ENCODE measurements around the gene CFAP107. TPM values are rescaled to one million over a fixed set of nuclear protein-coding genes. Genes with fewer than 3 reads are reported as not detected.

The CFAP107 gene
- total RNA-seq, 1 experiment from 2014 or later = not detected

- no peak for TF ChIP-seq ZBTB43 (CRISPR knock-in tag; IDR thresholded peaks at IDR 0.05)
These were observed 23.0 kb downstream of the CFAP107 start (continued) for GRCh38 chr1:12769031-12769430.

DNA sequence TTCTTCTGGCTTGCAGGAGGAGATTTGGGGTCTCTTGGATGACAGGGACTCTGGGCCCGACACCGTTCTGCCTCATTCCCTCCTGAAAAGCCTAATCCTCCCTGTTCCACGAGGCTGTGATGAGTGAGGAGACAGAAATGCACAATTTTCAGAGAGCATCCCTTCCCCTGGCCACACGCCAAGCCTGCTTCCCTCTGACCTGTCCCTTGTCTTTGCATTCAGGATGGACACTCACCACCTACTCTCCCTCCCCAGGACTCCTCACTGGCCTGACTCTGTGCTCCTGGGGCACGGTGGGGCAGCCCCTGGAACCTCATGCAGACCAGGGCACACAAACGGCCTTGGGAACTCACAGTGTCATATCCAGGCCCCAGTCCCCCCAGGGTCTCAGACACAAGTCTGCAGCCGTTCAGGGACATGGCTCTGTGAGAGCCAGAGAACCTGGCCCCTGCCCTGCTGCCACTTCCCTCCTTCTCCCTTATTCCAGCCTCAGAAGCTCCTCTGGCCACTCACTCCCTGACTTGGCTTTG is 24.0 kb downstream of the CFAP107 start:
- Mint-ChIP-seq H3K27ac (no peak overlapping the region), H3K4me3 (no peak overlapping the region), H3K36me3 (no peaks in the 10 kb centered on the region), H3K27me3 (ENCODE audit: low read depth) (peaks cover 10% of the 10 kb centered on the region), H3K4me1 (no peaks in the 10 kb centered on the region), H3K9me3 (peaks cover 7% of the 10 kb centered on the region; the same call in 1 of the 2 replicates)
- no peak for DNase-seq (ENCODE audit: low spot score)
- TF ChIP-seq NR2C2 (CRISPR knock-in tag; IDR thresholded peaks at IDR 0.05) (no peak), SMAD3 (CRISPR knock-in tag; IDR thresholded peaks at IDR 0.05; ENCODE audit: borderline replicate concordance) (no peak), RORB (CRISPR knock-in tag; IDR thresholded peaks at IDR 0.05) (no peak), RELA (CRISPR knock-in tag; IDR thresholded peaks at IDR 0.05; ENCODE audit: borderline replicate concordance) (no peak), MXD4 (CRISPR knock-in tag; IDR thresholded peaks at IDR 0.05; ENCODE audit: borderline replicate concordance) (no peak), IRF2 (CRISPR knock-in tag; IDR thresholded peaks at IDR 0.05; ENCODE audit: borderline replicate concordance, low read depth) (no peak), CREB1 (CRISPR knock-in tag; IDR thresholded peaks at IDR 0.05) (no peak), TP53 (CRISPR knock-in tag; IDR thresholded peaks at IDR 0.05) (no peak), ZBTB21 (CRISPR knock-in tag; IDR thresholded peaks at IDR 0.05; ENCODE audit: borderline replicate concordance) (no peak), CREM (CRISPR knock-in tag; IDR thresholded peaks at IDR 0.05) (no peak), ZNF121 (CRISPR knock-in tag; IDR thresholded peaks at IDR 0.05) (no peak)
- TF ChIP-seq, protein P1, sequence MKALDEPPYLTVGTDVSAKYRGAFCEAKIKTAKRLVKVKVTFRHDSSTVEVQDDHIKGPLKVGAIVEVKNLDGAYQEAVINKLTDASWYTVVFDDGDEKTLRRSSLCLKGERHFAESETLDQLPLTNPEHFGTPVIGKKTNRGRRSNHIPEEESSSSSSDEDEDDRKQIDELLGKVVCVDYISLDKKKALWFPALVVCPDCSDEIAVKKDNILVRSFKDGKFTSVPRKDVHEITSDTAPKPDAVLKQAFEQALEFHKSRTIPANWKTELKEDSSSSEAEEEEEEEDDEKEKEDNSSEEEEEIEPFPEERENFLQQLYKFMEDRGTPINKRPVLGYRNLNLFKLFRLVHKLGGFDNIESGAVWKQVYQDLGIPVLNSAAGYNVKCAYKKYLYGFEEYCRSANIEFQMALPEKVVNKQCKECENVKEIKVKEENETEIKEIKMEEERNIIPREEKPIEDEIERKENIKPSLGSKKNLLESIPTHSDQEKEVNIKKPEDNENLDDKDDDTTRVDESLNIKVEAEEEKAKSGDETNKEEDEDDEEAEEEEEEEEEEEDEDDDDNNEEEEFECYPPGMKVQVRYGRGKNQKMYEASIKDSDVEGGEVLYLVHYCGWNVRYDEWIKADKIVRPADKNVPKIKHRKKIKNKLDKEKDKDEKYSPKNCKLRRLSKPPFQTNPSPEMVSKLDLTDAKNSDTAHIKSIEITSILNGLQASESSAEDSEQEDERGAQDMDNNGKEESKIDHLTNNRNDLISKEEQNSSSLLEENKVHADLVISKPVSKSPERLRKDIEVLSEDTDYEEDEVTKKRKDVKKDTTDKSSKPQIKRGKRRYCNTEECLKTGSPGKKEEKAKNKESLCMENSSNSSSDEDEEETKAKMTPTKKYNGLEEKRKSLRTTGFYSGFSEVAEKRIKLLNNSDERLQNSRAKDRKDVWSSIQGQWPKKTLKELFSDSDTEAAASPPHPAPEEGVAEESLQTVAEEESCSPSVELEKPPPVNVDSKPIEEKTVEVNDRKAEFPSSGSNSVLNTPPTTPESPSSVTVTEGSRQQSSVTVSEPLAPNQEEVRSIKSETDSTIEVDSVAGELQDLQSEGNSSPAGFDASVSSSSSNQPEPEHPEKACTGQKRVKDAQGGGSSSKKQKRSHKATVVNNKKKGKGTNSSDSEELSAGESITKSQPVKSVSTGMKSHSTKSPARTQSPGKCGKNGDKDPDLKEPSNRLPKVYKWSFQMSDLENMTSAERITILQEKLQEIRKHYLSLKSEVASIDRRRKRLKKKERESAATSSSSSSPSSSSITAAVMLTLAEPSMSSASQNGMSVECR (CRISPR knock-in tag; IDR thresholded peaks at IDR 0.05; ENCODE audit: borderline replicate concordance) = no peak
- TF ChIP-seq, protein P2, sequence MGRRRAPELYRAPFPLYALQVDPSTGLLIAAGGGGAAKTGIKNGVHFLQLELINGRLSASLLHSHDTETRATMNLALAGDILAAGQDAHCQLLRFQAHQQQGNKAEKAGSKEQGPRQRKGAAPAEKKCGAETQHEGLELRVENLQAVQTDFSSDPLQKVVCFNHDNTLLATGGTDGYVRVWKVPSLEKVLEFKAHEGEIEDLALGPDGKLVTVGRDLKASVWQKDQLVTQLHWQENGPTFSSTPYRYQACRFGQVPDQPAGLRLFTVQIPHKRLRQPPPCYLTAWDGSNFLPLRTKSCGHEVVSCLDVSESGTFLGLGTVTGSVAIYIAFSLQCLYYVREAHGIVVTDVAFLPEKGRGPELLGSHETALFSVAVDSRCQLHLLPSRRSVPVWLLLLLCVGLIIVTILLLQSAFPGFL (CRISPR knock-in tag; IDR thresholded peaks at IDR 0.05; ENCODE audit: borderline replicate concordance) = no peak
- TF ChIP-seq, protein P3, sequence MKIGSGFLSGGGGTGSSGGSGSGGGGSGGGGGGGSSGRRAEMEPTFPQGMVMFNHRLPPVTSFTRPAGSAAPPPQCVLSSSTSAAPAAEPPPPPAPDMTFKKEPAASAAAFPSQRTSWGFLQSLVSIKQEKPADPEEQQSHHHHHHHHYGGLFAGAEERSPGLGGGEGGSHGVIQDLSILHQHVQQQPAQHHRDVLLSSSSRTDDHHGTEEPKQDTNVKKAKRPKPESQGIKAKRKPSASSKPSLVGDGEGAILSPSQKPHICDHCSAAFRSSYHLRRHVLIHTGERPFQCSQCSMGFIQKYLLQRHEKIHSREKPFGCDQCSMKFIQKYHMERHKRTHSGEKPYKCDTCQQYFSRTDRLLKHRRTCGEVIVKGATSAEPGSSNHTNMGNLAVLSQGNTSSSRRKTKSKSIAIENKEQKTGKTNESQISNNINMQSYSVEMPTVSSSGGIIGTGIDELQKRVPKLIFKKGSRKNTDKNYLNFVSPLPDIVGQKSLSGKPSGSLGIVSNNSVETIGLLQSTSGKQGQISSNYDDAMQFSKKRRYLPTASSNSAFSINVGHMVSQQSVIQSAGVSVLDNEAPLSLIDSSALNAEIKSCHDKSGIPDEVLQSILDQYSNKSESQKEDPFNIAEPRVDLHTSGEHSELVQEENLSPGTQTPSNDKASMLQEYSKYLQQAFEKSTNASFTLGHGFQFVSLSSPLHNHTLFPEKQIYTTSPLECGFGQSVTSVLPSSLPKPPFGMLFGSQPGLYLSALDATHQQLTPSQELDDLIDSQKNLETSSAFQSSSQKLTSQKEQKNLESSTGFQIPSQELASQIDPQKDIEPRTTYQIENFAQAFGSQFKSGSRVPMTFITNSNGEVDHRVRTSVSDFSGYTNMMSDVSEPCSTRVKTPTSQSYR (CRISPR knock-in tag; IDR thresholded peaks at IDR 0.05) = no peak
- CTCF ChIA-PET = interaction anchor here (1.2 kb wide), 1 partner anchor 10 kb away, joined by 7 read pairs; no protein-coding TSS in a partner anchor
- POLR2A ChIA-PET = no interaction called here
- ATAC-seq = no peak

Measured in WTC11 (cell line).